ENCODE measurements around the gene FBXW5.

DNA sequence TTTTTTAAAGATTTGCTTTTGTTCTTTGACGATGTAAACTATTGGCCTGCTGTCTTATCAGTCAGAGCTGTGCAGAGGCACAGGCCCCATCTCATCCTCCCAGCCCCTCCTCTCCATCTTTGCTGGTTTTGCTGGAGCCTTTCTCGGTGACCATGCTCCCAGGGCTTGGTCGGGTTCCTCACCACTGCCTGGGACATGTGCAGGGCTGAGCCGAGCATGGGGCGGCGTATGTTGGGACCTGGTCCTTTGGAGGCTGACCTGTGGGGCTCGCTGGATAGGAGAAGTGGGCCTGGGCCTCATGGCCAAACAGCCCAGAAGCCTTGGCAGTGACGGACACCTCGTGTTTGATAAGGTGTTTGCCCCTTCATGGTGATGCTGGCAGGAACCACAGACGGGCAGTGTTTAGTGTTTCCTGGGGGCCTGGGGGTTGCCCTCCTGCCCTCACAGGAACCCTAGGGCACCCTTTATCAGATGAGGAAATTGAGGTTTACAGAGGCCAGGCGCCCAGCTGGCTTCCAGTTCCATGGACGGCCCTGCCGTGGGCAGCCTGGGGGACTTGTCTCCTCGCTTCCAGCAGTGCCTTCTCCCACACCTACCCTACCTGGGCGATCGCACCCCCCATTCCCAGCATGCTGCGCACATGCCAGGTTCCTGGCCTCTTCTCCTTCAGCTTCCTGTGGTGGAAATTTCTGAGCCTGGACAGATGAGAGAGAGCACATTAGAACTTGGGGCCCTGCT lies 30.7 kb downstream of the FBXW5 start:
- TF ChIP-seq POLR2A (IDR thresholded peaks at IDR 0.05; ENCODE audit: low read depth, low read length) (no peak), POLR2AphosphoS5 (IDR thresholded peaks at IDR 0.05; ENCODE audit: low read depth, low read length) (no peak), SPI1 (IDR thresholded peaks at IDR 0.05; ENCODE audit: low read depth, low read length) (no peak), TAF1 (IDR thresholded peaks at IDR 0.05; ENCODE audit: low read depth, low read length) (no peak), POU2F2 (IDR thresholded peaks at IDR 0.05; ENCODE audit: low read depth, low read length) (no peak)

Measured in GM12891 (cell line).